Osteoblast (primary cell): ENCODE measurements around the gene TOE1. TPM values are rescaled to one million over a fixed set of nuclear protein-coding genes. Genes with fewer than 3 reads are reported as not detected.

Experiments used
- DNase-seq: peaks from one replicate; pipeline ENCODE4 v3.0.0; 2011; ENCODE audit warnings: low spot score, mixed read lengths; ENCODE audit not compliant: insufficient read length; ENCODE audit errors: missing footprints
- H2AFZ ChIP-seq: 2 replicates; pipeline ENCODE4 v1.6.0; 2011; ENCODE audit warnings: mild to moderate bottlenecking, low read length
- H3K27ac ChIP-seq: 2 replicates; pipeline ENCODE4 v1.5.1; 2011; ENCODE audit warnings: mild to moderate bottlenecking, low read depth, low read length, moderate library complexity
- H3K27me3 ChIP-seq: 2 replicates; pipeline ENCODE4 v1.6.0; 2012; ENCODE audit warnings: mild to moderate bottlenecking, control low read depth, inconsistent platforms, low read length, moderate library complexity; ENCODE audit not compliant: insufficient read depth
- H3K36me3 ChIP-seq: 2 replicates; pipeline ENCODE4 v1.5.1; 2011; ENCODE audit warnings: mild to moderate bottlenecking, low read length, control low read depth, moderate library complexity; ENCODE audit not compliant: insufficient read depth
- H3K4me1 ChIP-seq: 2 replicates; pipeline ENCODE4 v1.5.1; 2011; ENCODE audit warnings: mild to moderate bottlenecking, low read length, control low read depth, moderate library complexity; ENCODE audit not compliant: insufficient read depth
- H3K4me2 ChIP-seq: 2 replicates; pipeline ENCODE4 v1.6.0; 2011; ENCODE audit warnings: mild to moderate bottlenecking, low read length; ENCODE audit not compliant: insufficient read depth
- H3K4me3 ChIP-seq: fragments of 200-600 bp; sonication (generic); 3 replicates; pipeline ENCODE4 v1.5.1; 2012; ENCODE audit warnings: mild to moderate bottlenecking, low read length, inconsistent platforms; ENCODE audit not compliant: insufficient read depth
- H3K79me2 ChIP-seq: 2 replicates; pipeline ENCODE4 v1.6.0; 2012; ENCODE audit warnings: mild to moderate bottlenecking, low read length, control low read depth, inconsistent platforms; ENCODE audit not compliant: insufficient read depth
- H3K9me3 ChIP-seq: 2 replicates; pipeline ENCODE4 v1.5.1; 2011; ENCODE audit warnings: low read depth, low read length, control low read depth
- H4K20me1 ChIP-seq: 2 replicates; pipeline ENCODE4 v1.6.0; 2012; ENCODE audit warnings: mild to moderate bottlenecking, low read length, control low read depth; ENCODE audit not compliant: insufficient read depth
- total RNA-seq: library from RNA; depleted of rRNA; stranded (reverse); fragments of >200 nt; gene quantifications from 2 replicates; pipeline ENCODE4 v1.2.3, GENCODE V29; 2012
- TF ChIP-seq, protein P1 (sequence below): IDR thresholded peaks from 2 replicates; pipeline ENCODE4 v1.5.1; 2011; ENCODE audit warnings: mild to moderate bottlenecking, low read depth, low read length, moderate library complexity; ENCODE audit errors: extremely low read depth

Gene TOE1
- total RNA-seq, 1 donor = 6.5 TPM

DNA sequence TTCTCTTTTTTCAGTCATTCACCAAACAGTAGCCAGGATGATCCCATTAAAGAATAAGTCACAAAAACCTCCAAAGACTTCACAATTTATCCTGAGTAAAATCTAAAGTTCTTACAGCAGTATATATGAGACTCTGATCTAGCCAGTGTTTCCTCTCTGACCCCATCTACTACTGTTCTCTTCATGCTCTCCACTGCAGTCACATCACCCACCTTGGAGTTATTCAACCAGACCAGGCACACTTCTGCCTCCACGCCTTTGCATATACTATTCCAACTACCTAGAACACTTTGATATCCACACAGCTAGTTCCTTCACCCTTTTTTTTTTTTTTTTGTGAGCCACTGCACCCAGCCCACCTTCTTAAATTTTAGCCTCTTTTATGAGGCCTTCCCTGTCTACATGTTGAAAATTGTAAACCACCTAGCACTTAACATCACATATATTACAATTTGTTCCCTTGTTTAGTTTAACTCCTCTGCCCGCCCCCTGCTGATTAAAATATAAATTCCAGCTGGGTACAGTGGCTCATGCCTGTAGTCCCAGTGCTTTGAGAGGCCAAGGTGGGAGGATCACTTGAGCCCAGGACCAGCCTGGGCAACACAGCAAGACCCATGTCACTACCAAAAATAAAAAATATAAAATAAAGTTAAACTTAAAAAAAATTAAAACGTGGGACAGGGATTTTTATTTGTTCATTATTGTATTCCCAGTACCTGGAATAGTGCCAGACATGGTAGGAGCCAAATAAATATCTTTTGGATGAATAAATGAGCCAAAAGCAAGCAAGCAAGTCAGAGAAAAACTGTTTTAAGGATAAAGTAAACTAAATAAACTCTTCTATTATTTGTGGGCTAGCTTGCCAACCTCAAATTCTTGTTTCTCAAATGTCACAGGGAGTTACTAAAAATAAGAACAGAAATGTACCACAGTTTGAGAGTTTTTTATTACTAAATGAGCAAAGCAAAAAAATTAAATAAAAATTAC, 35.4 kb downstream of the TOE1 start:
- H3K27me3 ChIP-seq = no peaks in the 10 kb centered on the region
- no peaks in the 10 kb centered on the region for H4K20me1 ChIP-seq
- TF ChIP-seq, protein P1, sequence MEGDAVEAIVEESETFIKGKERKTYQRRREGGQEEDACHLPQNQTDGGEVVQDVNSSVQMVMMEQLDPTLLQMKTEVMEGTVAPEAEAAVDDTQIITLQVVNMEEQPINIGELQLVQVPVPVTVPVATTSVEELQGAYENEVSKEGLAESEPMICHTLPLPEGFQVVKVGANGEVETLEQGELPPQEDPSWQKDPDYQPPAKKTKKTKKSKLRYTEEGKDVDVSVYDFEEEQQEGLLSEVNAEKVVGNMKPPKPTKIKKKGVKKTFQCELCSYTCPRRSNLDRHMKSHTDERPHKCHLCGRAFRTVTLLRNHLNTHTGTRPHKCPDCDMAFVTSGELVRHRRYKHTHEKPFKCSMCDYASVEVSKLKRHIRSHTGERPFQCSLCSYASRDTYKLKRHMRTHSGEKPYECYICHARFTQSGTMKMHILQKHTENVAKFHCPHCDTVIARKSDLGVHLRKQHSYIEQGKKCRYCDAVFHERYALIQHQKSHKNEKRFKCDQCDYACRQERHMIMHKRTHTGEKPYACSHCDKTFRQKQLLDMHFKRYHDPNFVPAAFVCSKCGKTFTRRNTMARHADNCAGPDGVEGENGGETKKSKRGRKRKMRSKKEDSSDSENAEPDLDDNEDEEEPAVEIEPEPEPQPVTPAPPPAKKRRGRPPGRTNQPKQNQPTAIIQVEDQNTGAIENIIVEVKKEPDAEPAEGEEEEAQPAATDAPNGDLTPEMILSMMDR = no peak
- no peaks in the 10 kb centered on the region for H3K79me2 ChIP-seq
- no peak overlapping the region for H2AFZ ChIP-seq
- H3K4me2 ChIP-seq = no peak overlapping the region
- H3K27ac ChIP-seq = no peak overlapping the region
- H3K4me1 ChIP-seq = no peaks in the 10 kb centered on the region
- H3K36me3 ChIP-seq = no peaks in the 10 kb centered on the region
- peak; percentile 35 for DNase-seq
- H3K4me3 ChIP-seq = no peak overlapping the region
- no peaks in the 10 kb centered on the region for H3K9me3 ChIP-seq

DNA sequence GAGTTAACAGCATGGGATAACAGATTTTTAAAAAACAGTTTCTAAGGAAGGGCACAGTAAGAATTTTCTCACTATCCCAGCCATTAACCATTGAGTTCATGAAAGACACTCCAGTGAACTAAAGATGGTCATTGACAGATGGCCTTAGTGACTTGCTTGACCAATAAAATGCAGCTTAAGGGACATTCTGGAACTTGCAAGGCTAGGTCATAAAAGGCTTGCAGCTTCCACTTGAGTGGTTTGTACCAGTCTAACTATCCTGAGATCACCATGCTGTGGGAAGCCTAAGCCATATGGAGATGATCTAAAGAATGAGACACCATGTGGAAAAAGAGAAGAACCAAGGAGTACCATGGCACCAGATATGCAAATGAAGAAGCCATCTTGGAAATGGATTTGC, 38.2 kb downstream of the TOE1 start:
- Histone ChIP-seq H4K20me1 (no peaks in the 10 kb centered on the region), H3K9me3 (no peaks in the 10 kb centered on the region), H3K4me2 (no peak overlapping the region), H3K27me3 (no peaks in the 10 kb centered on the region), H3K4me1 (no peaks in the 10 kb centered on the region), H2AFZ (no peak overlapping the region), H3K27ac (no peak overlapping the region), H3K36me3 (no peaks in the 10 kb centered on the region), H3K79me2 (no peaks in the 10 kb centered on the region), H3K4me3 (no peak overlapping the region)
- no peak for DNase-seq
- TF ChIP-seq, protein P1 = no peak

DNA sequence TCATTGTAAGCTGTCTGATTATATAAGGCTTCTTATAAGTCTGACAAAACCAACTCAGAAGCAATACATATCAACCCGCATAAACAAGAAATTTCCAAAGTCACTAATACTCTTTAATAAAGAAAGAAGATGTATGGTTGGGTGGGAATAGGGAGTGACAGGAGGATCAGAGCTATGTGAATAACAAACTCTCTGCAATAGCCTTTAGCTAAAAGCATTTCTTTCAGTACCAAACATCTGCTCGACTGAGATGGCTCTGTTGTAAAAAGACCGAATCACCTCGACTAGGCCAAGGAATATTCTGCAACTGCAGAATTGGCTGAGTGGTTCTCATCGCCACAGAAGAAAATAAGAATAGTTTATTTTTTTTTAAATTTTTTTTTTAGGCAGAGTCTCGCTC, 39.6 kb downstream of the TOE1 start:
- Histone ChIP-seq H3K4me2 (no peak overlapping the region), H2AFZ (no peak overlapping the region), H3K4me1 (no peaks in the 10 kb centered on the region), H3K27me3 (no peaks in the 10 kb centered on the region), H3K9me3 (no peaks in the 10 kb centered on the region), H3K79me2 (no peaks in the 10 kb centered on the region), H3K36me3 (no peaks in the 10 kb centered on the region), H3K4me3 (no peak overlapping the region), H3K27ac (no peak overlapping the region), H4K20me1 (no peaks in the 10 kb centered on the region)
- TF ChIP-seq, protein P1 = no peak
- DNase-seq = no peak

DNA sequence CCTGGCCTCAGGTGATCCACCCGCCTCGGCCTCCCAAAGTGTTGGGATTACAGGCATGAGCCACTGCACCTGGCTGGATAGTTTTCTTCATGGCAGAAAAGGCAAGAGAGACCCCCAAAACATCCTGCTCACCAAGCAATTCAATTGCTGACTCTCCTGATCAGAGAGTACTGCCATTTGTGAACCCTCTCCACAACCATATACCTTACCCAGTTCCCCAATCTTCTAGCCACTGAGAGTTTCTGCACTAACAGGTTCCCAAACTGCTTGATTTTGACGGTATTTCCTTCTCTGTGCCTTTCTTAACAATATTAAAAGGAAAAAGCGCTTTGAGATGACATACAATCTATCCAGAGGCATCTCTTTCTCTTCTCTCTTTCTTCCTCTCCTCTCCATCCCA, 40.2 kb downstream of the TOE1 start:
- no peak overlapping the region for H3K4me3 ChIP-seq
- no peaks in the 10 kb centered on the region for H3K79me2 ChIP-seq
- H3K4me2 ChIP-seq = no peak overlapping the region
- no peaks in the 10 kb centered on the region for H3K27me3 ChIP-seq
- H2AFZ ChIP-seq = no peak overlapping the region
- DNase-seq = no peak
- no peaks in the 10 kb centered on the region for H4K20me1 ChIP-seq
- TF ChIP-seq, protein P1 = no peak
- no peaks in the 10 kb centered on the region for H3K4me1 ChIP-seq
- H3K9me3 ChIP-seq = no peaks in the 10 kb centered on the region
- H3K36me3 ChIP-seq = no peaks in the 10 kb centered on the region
- no peak overlapping the region for H3K27ac ChIP-seq
